Activated naive CD4-positive, alpha-beta T cell treated with anti-CD3 and anti-CD28 coated beads for 36 hours (primary cell): ENCODE measurements around the gene GABBR2. TPM values are rescaled to one million over a fixed set of nuclear protein-coding genes. Genes with fewer than 3 reads are reported as not detected.
A peak's percentile ranks its signal among the peaks of the same experiment; 100 is the strongest.
"Not testable (repeated sequence)": the region's sequence is repeated elsewhere in the genome, so short reads cannot be mapped to it uniquely, and the experiment has no call there.

ENCODE experiments used
- CTCF ChIA-PET: fragments of 350-600 bp; sonication (Branson Sonifier 250); formaldehyde crosslinking; loops from one replicate; lab custom pipeline; 2021; ENCODE audit warnings: antibody characterized with exemption; lab: Charles Lee
- DNase-seq: peaks from one replicate; pipeline ENCODE4 v3.0.0-alpha.2; 2020
- H3K27ac Mint-ChIP-seq: one replicate; pipeline ENCODE4 v1.8.0; 2021; ENCODE audit warnings: mild to moderate bottlenecking, mixed read lengths
- H3K27me3 Mint-ChIP-seq: one replicate; pipeline ENCODE4 v1.8.0; 2021; ENCODE audit warnings: low read depth, mixed read lengths
- H3K36me3 Mint-ChIP-seq: one replicate; pipeline ENCODE4 v1.8.0; 2021; ENCODE audit warnings: low read depth, mixed read lengths
- H3K4me1 Mint-ChIP-seq: one replicate; pipeline ENCODE4 v1.8.0; 2021; ENCODE audit warnings: low read depth, mixed read lengths
- H3K4me3 Mint-ChIP-seq: one replicate; pipeline ENCODE4 v1.8.0; 2021; ENCODE audit warnings: mild to moderate bottlenecking, moderate library complexity, mixed read lengths
- H3K9me3 Mint-ChIP-seq: one replicate; pipeline ENCODE4 v1.8.0; 2021; ENCODE audit warnings: mixed read lengths
- intact Hi-C: fragments of 100-400 bp; cut with micrococcal nuclease; formaldehyde crosslinking; loops from one replicate; pipeline ENCODE4 v1.15.1; 2023
- total RNA-seq, 2 experiments: library from RNA; stranded (reverse); gene quantifications; one replicate each; pipeline ENCODE4 v1.2.3, GENCODE V29; 2021

The GABBR2 gene
- total RNA-seq, 2 experiments from 2014 or later = not detected

GRCh38 chr9:98276907-98277469 lies 431.7 kb downstream of the GABBR2 start:
- CTCF ChIA-PET = no interaction called here
- Mint-ChIP-seq H3K4me3 (no peak overlapping the region), H3K36me3 (no peaks in the 10 kb centered on the region), H3K4me1 (no peaks in the 10 kb centered on the region), H3K9me3 (no peaks in the 10 kb centered on the region), H3K27ac (no peak overlapping the region), H3K27me3 (peaks cover 2% of the 10 kb centered on the region)
- no peak for DNase-seq
- intact Hi-C loops = no loop called here

DNA sequence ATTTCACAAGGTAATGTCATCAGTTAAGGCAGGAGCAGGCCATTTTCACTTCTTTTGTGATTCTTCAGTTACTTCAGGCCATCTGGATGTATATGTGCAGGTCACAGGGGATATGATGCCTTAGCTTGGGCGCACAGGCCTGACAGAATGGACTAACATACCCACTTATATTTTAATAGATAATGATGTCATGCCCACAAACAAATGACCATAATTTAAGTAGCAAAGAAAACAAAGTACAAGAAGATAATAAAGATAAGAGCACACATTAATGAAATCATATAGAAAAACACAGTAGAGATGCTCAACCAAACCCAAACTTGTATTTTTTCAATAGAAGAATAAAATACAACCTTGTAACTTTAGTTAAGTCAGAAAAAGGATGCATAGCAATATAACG lies 433.6 kb downstream of the GABBR2 start:
- CTCF ChIA-PET = no interaction called here
- H3K4me1 Mint-ChIP-seq = no peaks in the 10 kb centered on the region

GRCh38 chr9:98272083-98272482 lies 436.7 kb downstream of the GABBR2 start:
- peaks cover 6% of the 10 kb centered on the region for H3K27me3 Mint-ChIP-seq
- DNase-seq = no peak
- no peaks in the 10 kb centered on the region for H3K36me3 Mint-ChIP-seq
- H3K4me1 Mint-ChIP-seq = no peaks in the 10 kb centered on the region
- intact Hi-C loops = no loop called here
- H3K9me3 Mint-ChIP-seq = no peaks in the 10 kb centered on the region
- H3K4me3 Mint-ChIP-seq = no peak overlapping the region
- H3K27ac Mint-ChIP-seq = no peak overlapping the region
- CTCF ChIA-PET = interaction anchor here (1.2 kb wide), 2 partner anchors 51 to 504 kb away, joined by 3 read pairs; no protein-coding TSS in a partner anchor

More for the DNA sequence above, 433.6 kb downstream of the GABBR2 start:
- no peak overlapping the region for H3K4me3 Mint-ChIP-seq
- no peaks in the 10 kb centered on the region for H3K36me3 Mint-ChIP-seq
- H3K27ac Mint-ChIP-seq = no peak overlapping the region
- DNase-seq = no peak
- H3K27me3 Mint-ChIP-seq = no peaks in the 10 kb centered on the region
- H3K9me3 Mint-ChIP-seq = no peaks in the 10 kb centered on the region
- intact Hi-C loops = no loop called here

DNA sequence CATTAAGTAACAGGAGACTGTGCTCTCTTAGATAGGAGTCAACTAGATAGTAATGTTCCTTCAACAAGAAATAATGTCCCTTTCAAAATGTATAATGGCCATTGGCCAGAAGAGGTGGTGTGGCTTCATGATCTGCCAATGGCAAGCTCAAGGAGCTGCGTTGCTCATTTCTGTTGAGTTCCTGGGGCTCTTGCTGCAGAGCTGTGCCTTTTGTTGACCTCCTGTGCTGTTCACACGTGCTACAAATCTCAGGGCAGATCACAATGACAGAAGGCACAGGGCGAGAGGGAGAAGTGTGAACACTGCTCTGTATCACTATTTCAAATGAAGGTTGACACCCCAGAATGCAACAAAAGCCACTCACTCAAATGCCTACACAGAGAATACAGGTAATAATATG lies 437.3 kb downstream of the GABBR2 start:
- peaks cover 6% of the 10 kb centered on the region for H3K27me3 Mint-ChIP-seq
- H3K4me3 Mint-ChIP-seq = no peak overlapping the region
- no peaks in the 10 kb centered on the region for H3K4me1 Mint-ChIP-seq
- H3K27ac Mint-ChIP-seq = no peak overlapping the region
- H3K36me3 Mint-ChIP-seq = no peaks in the 10 kb centered on the region
- DNase-seq = no peak
- H3K9me3 Mint-ChIP-seq = no peaks in the 10 kb centered on the region
- intact Hi-C loops = no loop called here
- CTCF ChIA-PET = interaction anchor here (1.2 kb wide), 2 partner anchors 50 to 505 kb away, joined by 3 read pairs; no protein-coding TSS in a partner anchor

GRCh38 chr9:98270284-98270683 lies 438.5 kb downstream of the GABBR2 start:
- H3K27me3 Mint-ChIP-seq, H3K27ac Mint-ChIP-seq, DNase-seq, intact Hi-C loops, H3K4me1 Mint-ChIP-seq, H3K4me3 Mint-ChIP-seq, H3K36me3 Mint-ChIP-seq, H3K9me3 Mint-ChIP-seq, CTCF ChIA-PET: not testable (repeated sequence)

DNA sequence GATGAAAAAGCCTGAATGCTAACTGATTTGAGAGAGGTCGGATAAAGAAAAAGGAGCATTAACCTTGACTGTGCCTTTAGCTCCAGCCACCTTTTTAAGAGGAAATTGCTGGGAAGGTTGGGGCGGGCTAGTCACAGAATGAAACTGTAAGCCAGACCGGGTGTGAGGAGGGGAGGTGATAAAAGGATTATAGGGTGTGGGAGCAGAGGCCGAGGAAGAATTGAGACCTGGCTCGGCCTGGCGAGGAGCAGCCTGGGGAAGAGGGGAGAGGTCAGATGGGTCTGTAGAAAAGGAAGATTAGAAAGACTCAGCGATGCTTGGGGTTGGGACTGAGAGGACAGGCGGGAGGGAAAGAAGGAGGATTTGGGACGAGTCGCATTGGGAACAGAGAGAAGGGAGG lies 439.1 kb downstream of the GABBR2 start:
- H3K9me3 Mint-ChIP-seq, intact Hi-C loops, H3K36me3 Mint-ChIP-seq, H3K4me3 Mint-ChIP-seq, H3K4me1 Mint-ChIP-seq, H3K27ac Mint-ChIP-seq, H3K27me3 Mint-ChIP-seq, CTCF ChIA-PET, DNase-seq: not testable (repeated sequence)

GRCh38 chr9:98267556-98267955 lies 441.2 kb downstream of the GABBR2 start:
- intact Hi-C loops, H3K4me3 Mint-ChIP-seq, H3K27ac Mint-ChIP-seq, H3K4me1 Mint-ChIP-seq, CTCF ChIA-PET, H3K27me3 Mint-ChIP-seq, DNase-seq, H3K36me3 Mint-ChIP-seq, H3K9me3 Mint-ChIP-seq: not testable (repeated sequence)

DNA sequence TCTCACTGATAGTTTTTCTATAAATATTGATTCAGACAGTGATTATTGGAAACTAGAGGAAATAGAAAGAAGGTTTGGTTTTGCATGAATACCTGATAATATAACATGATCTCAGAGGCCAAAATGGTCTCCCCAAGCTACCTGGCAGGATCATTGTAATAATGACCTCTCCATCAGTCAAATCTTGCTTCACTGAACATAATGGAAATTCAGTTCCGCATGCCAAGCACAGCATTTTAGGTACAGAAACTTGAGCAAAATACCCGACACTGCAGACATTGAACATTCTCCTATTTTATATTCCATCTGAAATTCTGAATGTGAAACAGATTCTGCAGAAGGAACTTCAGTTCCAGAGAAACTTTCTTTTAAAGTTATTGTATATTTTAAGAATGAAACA lies 444.2 kb downstream of the GABBR2 start:
- no peak overlapping the region for H3K27ac Mint-ChIP-seq
- no peaks in the 10 kb centered on the region for H3K9me3 Mint-ChIP-seq
- CTCF ChIA-PET = interaction anchor here (0.8 to 3.1 kb wide), 6 partner anchors 9 to 190 kb away, joined by 3 to 44 read pairs (median 5); partner anchors contain the start of gene TBC1D2
- H3K36me3 Mint-ChIP-seq = no peaks in the 10 kb centered on the region
- H3K27me3 Mint-ChIP-seq = peaks cover under 1% of the 10 kb centered on the region
- intact Hi-C loops = no loop called here
- DNase-seq = no peak
- H3K4me1 Mint-ChIP-seq = no peaks in the 10 kb centered on the region
- no peak overlapping the region for H3K4me3 Mint-ChIP-seq

GRCh38 chr9:98263482-98264357 lies 445.0 kb downstream of the GABBR2 start:
- no peaks in the 10 kb centered on the region for H3K9me3 Mint-ChIP-seq
- H3K27ac Mint-ChIP-seq = no peak overlapping the region
- no peak overlapping the region for H3K4me3 Mint-ChIP-seq

GRCh38 chr9:98263080-98263479 lies 445.7 kb downstream of the GABBR2 start:
- no peak for DNase-seq
- Mint-ChIP-seq H3K9me3 (no peaks in the 10 kb centered on the region), H3K36me3 (no peaks in the 10 kb centered on the region), H3K27me3 (no peaks in the 10 kb centered on the region), H3K4me1 (no peaks in the 10 kb centered on the region), H3K27ac (no peak overlapping the region), H3K4me3 (no peak overlapping the region)
- intact Hi-C loops = loop anchor here (1.0 to 2.0 kb wide), 5 partner anchors 58 to 552 kb away; no protein-coding TSS in a partner anchor
- CTCF ChIA-PET = interaction anchor here (0.6 to 3.1 kb wide), 12 partner anchors 9 to 693 kb away, joined by 3 to 44 read pairs (median 4); no protein-coding TSS in a partner anchor

More at GRCh38 chr9:98263482-98264357, 445.0 kb downstream of the GABBR2 start:
- peak; percentile 93 for DNase-seq
- Mint-ChIP-seq H3K27me3 (no peaks in the 10 kb centered on the region), H3K4me1 (no peaks in the 10 kb centered on the region), H3K36me3 (no peaks in the 10 kb centered on the region)
- CTCF ChIA-PET = interaction anchor here (0.6 to 3.1 kb wide), 14 partner anchors 8 to 693 kb away, joined by 3 to 44 read pairs (median 4); partner anchors contain the start of gene TBC1D2
- intact Hi-C loops = loop anchor here (1.0 to 2.0 kb wide), 5 partner anchors 58 to 553 kb away; no protein-coding TSS in a partner anchor

DNA sequence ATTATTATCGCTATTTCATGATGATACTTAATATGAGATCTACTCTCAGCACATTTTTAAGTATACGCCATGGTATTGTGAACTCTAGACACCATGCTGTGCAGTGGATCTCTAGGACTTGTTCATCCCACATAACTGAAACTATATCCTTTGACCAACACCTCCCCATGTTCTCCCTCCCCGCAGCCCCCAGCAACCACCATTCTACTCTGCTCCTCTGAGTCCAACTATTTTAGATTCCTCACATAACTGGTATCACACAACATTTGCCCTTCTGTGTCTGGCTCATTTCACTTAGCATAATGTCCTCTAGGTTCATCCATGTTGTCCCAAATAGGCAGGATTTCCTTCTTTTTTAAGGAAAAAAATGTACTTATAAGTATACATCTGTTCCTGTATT lies 446.7 kb downstream of the GABBR2 start:
- CTCF ChIA-PET = interaction anchor here (1.5 to 3.1 kb wide), 3 partner anchors 20 to 227 kb away, joined by 4 to 44 read pairs (median 4); no protein-coding TSS in a partner anchor

GRCh38 chr9:98260635-98261034 lies 448.1 kb downstream of the GABBR2 start:
- CTCF ChIA-PET = interaction anchor here (0.9 to 2.1 kb wide), 3 partner anchors 20 to 73 kb away, joined by 4 to 10 read pairs (median 4); no protein-coding TSS in a partner anchor
- H3K27ac Mint-ChIP-seq = no peak overlapping the region
- no peaks in the 10 kb centered on the region for H3K36me3 Mint-ChIP-seq
- no peaks in the 10 kb centered on the region for H3K9me3 Mint-ChIP-seq
- no peaks in the 10 kb centered on the region for H3K27me3 Mint-ChIP-seq
- DNase-seq = no peak
- peaks cover 7% of the 10 kb centered on the region for H3K4me1 Mint-ChIP-seq
- no peak overlapping the region for H3K4me3 Mint-ChIP-seq
- intact Hi-C loops = no loop called here

More for the DNA sequence above, 446.7 kb downstream of the GABBR2 start:
- no peaks in the 10 kb centered on the region for H3K27me3 Mint-ChIP-seq
- H3K27ac Mint-ChIP-seq = no peak overlapping the region
- intact Hi-C loops = loop anchor here (2.0 kb wide), 1 partner anchor 551 kb away; no protein-coding TSS in a partner anchor
- H3K4me1 Mint-ChIP-seq = peaks cover 2% of the 10 kb centered on the region
- H3K36me3 Mint-ChIP-seq = no peaks in the 10 kb centered on the region
- H3K4me3 Mint-ChIP-seq = no peak overlapping the region
- no peak for DNase-seq
- no peaks in the 10 kb centered on the region for H3K9me3 Mint-ChIP-seq
